Measurements from ENCODE around the gene ATOH8. TPM values are rescaled to one million over a fixed set of nuclear protein-coding genes. Genes with fewer than 3 reads are reported as not detected.

Gene ATOH8
- total RNA-seq, 4 donors from 2014 or later: 2.0 to 24.6 (median 7.6) TPM

DNA sequence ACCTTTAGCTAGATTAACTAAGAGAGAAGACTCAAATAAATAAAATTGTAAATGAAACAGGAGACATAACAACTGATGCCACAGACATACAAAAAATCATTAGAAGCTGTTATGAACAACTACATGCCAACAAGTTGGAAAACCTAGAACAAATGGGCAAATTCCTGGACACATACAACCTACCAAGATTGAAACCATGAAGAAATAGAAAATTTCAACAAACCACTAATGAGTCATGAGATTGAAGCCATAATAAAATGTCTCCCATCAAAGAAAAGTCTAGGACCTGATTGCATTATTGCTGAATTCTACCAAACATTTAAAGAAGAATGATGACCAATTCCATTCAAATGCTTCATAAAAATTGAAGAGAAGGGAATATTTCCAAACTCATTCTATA, 80.7 kb downstream of the ATOH8 start:
- intact Hi-C loops (cut with DNase I): no loop called here
- Histone ChIP-seq H3K9me3 (no peaks in the 10 kb centered on the region), H3K4me3 (no peak overlapping the region), H3K36me3 (peaks cover 0 to 3% (median 0%) of the 10 kb centered on the region in 3 donors), H3K27ac (no peak overlapping the region), H3K4me1 (no peaks in the 10 kb centered on the region), H3K27me3 (no peaks in the 10 kb centered on the region)
- no peak for TF ChIP-seq POLR2A (IDR thresholded peaks at IDR 0.05)
- no peak for DNase-seq

Small RNA genes within 50 kb of the gene (small RNA-seq; reads per million reads assigned to genes)
- 0 reads per million in 4 donors for gene MIR6071
- 0 reads per million in 4 donors for gene RN7SKP83
- gene RNU1-38P: 0 reads per million in 4 donors

Other genes starting within 250 kb of the ATOH8 start
- 100 to 1,000 TPM in 2 of 4 donors, 10 to 100 TPM in 2; 81.8 to 272 (median 121) TPM for gene MAT2A, start 214.8 kb upstream of the ATOH8 start, total RNA-seq
- gene GGCX, start 192.5 kb upstream of the ATOH8 start, total RNA-seq: 10 to 100 TPM; 19.7 to 27.5 (median 23.3) TPM
- 100 to 1,000 TPM in 1 of 4 donors, 10 to 100 TPM in 3; 78.8 to 144 (median 93.8) TPM for gene VAMP8, start 176.4 kb upstream of the ATOH8 start, total RNA-seq
- 10 to 100 TPM in 3 of 4 donors, 1 to 10 TPM in 1; 6.1 to 45.6 (median 17.0) TPM for gene VAMP5, start 169.6 kb upstream of the ATOH8 start, total RNA-seq
- 100 to 1,000 TPM in 3 of 4 donors, 10 to 100 TPM in 1; 88.3 to 128 (median 115) TPM for gene RNF181, start 158.2 kb upstream of the ATOH8 start, total RNA-seq
- 10 to 100 TPM in 1 of 4 donors, 1 to 10 TPM in 3; 6.3 to 15.8 (median 7.4) TPM for gene TMEM150A, start 151.3 kb upstream of the ATOH8 start, total RNA-seq
- gene C2orf68, start 141.9 kb upstream of the ATOH8 start, total RNA-seq: 10 to 100 TPM in 3 of 4 donors, 1 to 10 TPM in 1; 9.4 to 17.1 (median 14.7) TPM
- 10 to 100 TPM; 37.0 to 53.6 (median 40.7) TPM for gene USP39, start 137.8 kb upstream of the ATOH8 start, total RNA-seq
- not detected for gene SFTPB, start 85.8 kb upstream of the ATOH8 start, total RNA-seq
- 1 to 10 TPM in 3 of 4 donors, under 1 TPM in 1; 0.76 to 6.1 (median 2.1) TPM for gene GNLY, start 59.6 kb upstream of the ATOH8 start, total RNA-seq
- gene ST3GAL5, start 135.0 kb downstream of the ATOH8 start, total RNA-seq: 10 to 100 TPM in 1 of 4 donors, 1 to 10 TPM in 3; 1.3 to 13.5 (median 5.2) TPM

Data from esophagus squamous epithelium (tissue), 5 donors.